Muscle layer of duodenum (tissue), 2 donors: ENCODE data around the gene SNCAIP.

ENCODE experiments used
- H3K27ac ChIP-seq: one replicate; pipeline ENCODE4 v1.7.0; 2013; ENCODE audit warnings: mild to moderate bottlenecking, low read length
- H3K27me3 ChIP-seq: one replicate; pipeline ENCODE4 v1.7.0; 2013; ENCODE audit warnings: low read depth, mild to moderate bottlenecking, control low read depth, low read length
- H3K36me3 ChIP-seq, 2 donors: one replicate each; pipeline ENCODE4 v1.7.0; 2013; ENCODE audit warnings: low read length in 2 of 2, control low read depth in 1 of 2, mild to moderate bottlenecking in 1 of 2; ENCODE audit not compliant: insufficient read depth in 2 of 2, control insufficient read depth in 1 of 2
- H3K4me1 ChIP-seq, 2 donors: one replicate each; pipeline ENCODE4 v1.7.0; 2013; ENCODE audit warnings: low read length in 2 of 2, mild to moderate bottlenecking in 2 of 2, control low read depth in 1 of 2, moderate library complexity in 1 of 2; ENCODE audit not compliant: insufficient read depth in 2 of 2, control insufficient read depth in 1 of 2
- H3K4me3 ChIP-seq, 2 donors: one replicate each; pipeline ENCODE4 v1.7.0; 2013; ENCODE audit warnings: low read length in 2 of 2, low read depth in 1 of 2, mild to moderate bottlenecking in 1 of 2
- H3K9me3 ChIP-seq, 2 donors: one replicate each; pipeline ENCODE4 v1.7.0; 2013; ENCODE audit warnings: low read length in 2 of 2, control low read depth in 1 of 2, mild to moderate bottlenecking in 1 of 2; ENCODE audit not compliant: control insufficient read depth in 1 of 2
- donor health status: healthy.

Gene SNCAIP

GRCh38 chr5:122296871-122297270 is 15.2 kb upstream of the SNCAIP start:
- Histone ChIP-seq H3K9me3 (no peaks in the 10 kb centered on the region), H3K4me1 (peaks cover 0 to 7% of the 10 kb centered on the region in 2 donors), H3K27ac (no peak overlapping the region), H3K4me3 (no peak overlapping the region), H3K36me3 (no peaks in the 10 kb centered on the region), H3K27me3 (no peaks in the 10 kb centered on the region)

GRCh38 chr5:122297587-122298298 is 14.3 kb upstream of the SNCAIP start:
- H3K9me3 ChIP-seq = no peaks in the 10 kb centered on the region
- peaks cover 0 to 7% of the 10 kb centered on the region in 2 donors for H3K4me1 ChIP-seq
- no peaks in the 10 kb centered on the region for H3K36me3 ChIP-seq
- H3K4me3 ChIP-seq = no peak overlapping the region
- H3K27ac ChIP-seq = no peak overlapping the region
- no peaks in the 10 kb centered on the region for H3K27me3 ChIP-seq

GRCh38 chr5:122300374-122300773 is 11.7 kb upstream of the SNCAIP start:
- H3K9me3 ChIP-seq = no peaks in the 10 kb centered on the region
- no peak overlapping the region for H3K4me3 ChIP-seq
- H3K4me1 ChIP-seq = peaks cover 0 to 7% of the 10 kb centered on the region in 2 donors
- H3K36me3 ChIP-seq = no peaks in the 10 kb centered on the region
- H3K27me3 ChIP-seq = no peaks in the 10 kb centered on the region
- H3K27ac ChIP-seq = no peak overlapping the region

GRCh38 chr5:122301016-122301415 is 11.0 kb upstream of the SNCAIP start:
- Histone ChIP-seq H3K4me3 (no peak overlapping the region), H3K4me1 (peaks cover 0 to 7% of the 10 kb centered on the region in 2 donors), H3K9me3 (no peaks in the 10 kb centered on the region), H3K27ac (no peak overlapping the region), H3K36me3 (no peaks in the 10 kb centered on the region), H3K27me3 (no peaks in the 10 kb centered on the region)

GRCh38 chr5:122304471-122305215 is 7.4 kb upstream of the SNCAIP start:
- Histone ChIP-seq H3K27ac (no peak overlapping the region), H3K36me3 (no peaks in the 10 kb centered on the region), H3K9me3 (no peaks in the 10 kb centered on the region), H3K27me3 (no peaks in the 10 kb centered on the region), H3K4me1 (peaks cover 0 to 7% of the 10 kb centered on the region in 2 donors), H3K4me3 (no peak overlapping the region)

- H3K36me3 ChIP-seq = no peaks in the 10 kb centered on the region
- H3K27me3 ChIP-seq = no peaks in the 10 kb centered on the region
- no peak overlapping the region for H3K27ac ChIP-seq
- H3K4me3 ChIP-seq = no peak overlapping the region
- no peaks in the 10 kb centered on the region for H3K9me3 ChIP-seq
- peaks cover 0 to 5% of the 10 kb centered on the region in 2 donors for H3K4me1 ChIP-seq
Observed at GRCh38 chr5:122306461-122306860, 5.6 kb upstream of the SNCAIP start.

- H3K4me1 ChIP-seq = peaks cover 0 to 12% of the 10 kb centered on the region in 2 donors
- H3K27me3 ChIP-seq = no peaks in the 10 kb centered on the region
- no peaks in the 10 kb centered on the region for H3K9me3 ChIP-seq
- H3K36me3 ChIP-seq = no peaks in the 10 kb centered on the region
- peak overlapping the region in 1 of 2 donors; percentile 57 for H3K4me3 ChIP-seq
- no peak overlapping the region for H3K27ac ChIP-seq
Observed at GRCh38 chr5:122310889-122311288, 1.1 kb upstream of the SNCAIP start.

- no peaks in the 10 kb centered on the region for H3K36me3 ChIP-seq
- H3K27ac ChIP-seq = no peak overlapping the region
- H3K4me1 ChIP-seq = peaks cover 0 to 12% of the 10 kb centered on the region in 2 donors
- H3K9me3 ChIP-seq = no peaks in the 10 kb centered on the region
- H3K4me3 ChIP-seq = peak overlapping the region; percentile 27 to 57
- no peaks in the 10 kb centered on the region for H3K27me3 ChIP-seq
Observed at GRCh38 chr5:122311497-122311960, 508 bp upstream of the SNCAIP start.

- Histone ChIP-seq H3K36me3 (no peaks in the 10 kb centered on the region), H3K4me3 (peak overlapping the region; percentile 54 to 78), H3K27ac (peak overlapping the region; percentile 3), H3K27me3 (no peaks in the 10 kb centered on the region), H3K4me1 (peaks cover 0 to 12% of the 10 kb centered on the region in 2 donors), H3K9me3 (no peaks in the 10 kb centered on the region)
Observed at GRCh38 chr5:122312591-122313406, 762 bp downstream of the SNCAIP start.

- no peak overlapping the region for H3K4me3 ChIP-seq
- no peaks in the 10 kb centered on the region for H3K9me3 ChIP-seq
Observed at GRCh38 chr5:122314036-122314435, 2.0 kb downstream of the SNCAIP start.

GRCh38 chr5:122315521-122315920 is 3.5 kb downstream of the SNCAIP start:
- no peaks in the 10 kb centered on the region for H3K36me3 ChIP-seq
- H3K27ac ChIP-seq = no peak overlapping the region
- no peaks in the 10 kb centered on the region for H3K27me3 ChIP-seq
- peaks cover 0 to 12% of the 10 kb centered on the region in 2 donors for H3K4me1 ChIP-seq
- no peak overlapping the region for H3K4me3 ChIP-seq
- H3K9me3 ChIP-seq = no peaks in the 10 kb centered on the region

More at GRCh38 chr5:122314036-122314435, 2.0 kb downstream of the SNCAIP start:
- no peaks in the 10 kb centered on the region for H3K27me3 ChIP-seq
- H3K36me3 ChIP-seq = no peaks in the 10 kb centered on the region
- no peak overlapping the region for H3K27ac ChIP-seq
- H3K4me1 ChIP-seq = peaks cover 0 to 12% of the 10 kb centered on the region in 2 donors
